Measurements from ENCODE around the gene LRMDA.

Gene LRMDA

DNA sequence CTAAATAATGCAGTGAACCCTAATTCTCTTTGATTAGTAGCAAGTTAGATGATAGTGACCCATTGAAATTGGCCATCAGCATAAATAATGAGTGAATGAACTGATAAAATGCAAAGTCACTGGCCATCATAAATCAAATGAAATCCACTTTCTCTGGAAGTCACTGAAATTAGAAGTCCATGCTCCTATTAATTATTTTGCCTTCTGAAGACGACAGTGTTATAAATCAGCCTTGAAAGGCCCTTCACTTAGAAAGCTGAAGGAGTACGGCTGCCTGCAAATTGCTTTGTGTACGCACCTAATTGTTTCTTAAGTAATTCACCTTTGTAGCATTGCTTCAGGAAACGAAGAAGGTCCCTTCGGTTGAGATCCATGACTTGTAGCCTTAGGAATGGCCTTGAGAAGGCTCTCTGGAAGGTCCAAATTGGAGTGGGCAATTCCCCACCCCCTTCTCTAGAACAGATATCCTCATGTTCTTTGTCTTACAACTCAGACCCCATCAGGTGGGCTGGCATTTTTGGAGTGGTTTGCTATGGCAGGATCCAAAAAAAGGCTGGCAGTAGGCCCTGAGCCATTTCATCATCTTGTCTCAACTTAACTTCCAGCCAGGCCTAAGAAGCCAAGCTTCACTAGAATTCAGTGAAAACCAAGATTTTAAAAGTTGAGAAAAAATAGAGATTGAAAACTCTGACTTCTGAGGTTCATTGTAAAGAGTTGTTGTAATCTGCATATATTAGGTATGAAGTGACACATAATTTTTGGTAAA is 420.3 kb downstream of the LRMDA start:
- TF ChIP-seq, protein P1, sequence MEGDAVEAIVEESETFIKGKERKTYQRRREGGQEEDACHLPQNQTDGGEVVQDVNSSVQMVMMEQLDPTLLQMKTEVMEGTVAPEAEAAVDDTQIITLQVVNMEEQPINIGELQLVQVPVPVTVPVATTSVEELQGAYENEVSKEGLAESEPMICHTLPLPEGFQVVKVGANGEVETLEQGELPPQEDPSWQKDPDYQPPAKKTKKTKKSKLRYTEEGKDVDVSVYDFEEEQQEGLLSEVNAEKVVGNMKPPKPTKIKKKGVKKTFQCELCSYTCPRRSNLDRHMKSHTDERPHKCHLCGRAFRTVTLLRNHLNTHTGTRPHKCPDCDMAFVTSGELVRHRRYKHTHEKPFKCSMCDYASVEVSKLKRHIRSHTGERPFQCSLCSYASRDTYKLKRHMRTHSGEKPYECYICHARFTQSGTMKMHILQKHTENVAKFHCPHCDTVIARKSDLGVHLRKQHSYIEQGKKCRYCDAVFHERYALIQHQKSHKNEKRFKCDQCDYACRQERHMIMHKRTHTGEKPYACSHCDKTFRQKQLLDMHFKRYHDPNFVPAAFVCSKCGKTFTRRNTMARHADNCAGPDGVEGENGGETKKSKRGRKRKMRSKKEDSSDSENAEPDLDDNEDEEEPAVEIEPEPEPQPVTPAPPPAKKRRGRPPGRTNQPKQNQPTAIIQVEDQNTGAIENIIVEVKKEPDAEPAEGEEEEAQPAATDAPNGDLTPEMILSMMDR (IDR thresholded peaks at IDR 0.05; ENCODE audit: control insufficient read depth, extremely low read depth, insufficient read depth) = no peak
- no peak for DNase-seq (ENCODE audit: low read depth)

DNA sequence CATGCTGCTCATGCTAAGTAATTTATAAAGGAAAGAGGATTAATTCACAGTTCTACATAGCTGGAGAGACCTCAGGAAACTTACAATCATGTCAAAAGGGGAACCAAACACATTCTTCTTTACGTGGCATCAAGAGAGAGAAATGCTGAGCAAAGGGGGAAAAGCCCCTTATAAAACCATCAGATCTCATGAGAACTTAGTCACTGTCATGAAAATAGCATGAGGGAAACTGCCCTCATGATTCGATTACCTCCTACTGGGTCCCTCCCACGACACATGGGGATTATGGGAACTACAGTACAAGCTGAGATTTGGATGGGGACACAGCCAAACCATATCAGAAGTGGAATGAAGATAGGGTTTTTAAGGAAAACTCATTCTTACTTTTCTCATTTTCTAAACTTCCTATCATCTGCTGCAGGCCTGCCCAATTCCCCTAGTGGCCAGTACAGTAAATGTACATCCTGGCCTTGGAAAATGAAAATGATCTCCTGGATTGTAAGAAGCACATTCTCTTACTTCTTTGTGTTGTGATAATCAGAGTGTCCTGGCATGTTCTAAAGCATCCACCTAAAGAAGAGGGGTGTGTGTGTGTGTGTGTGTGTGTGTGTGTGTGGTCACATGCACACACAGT is 421.5 kb downstream of the LRMDA start:
- TF ChIP-seq, protein P1 (IDR thresholded peaks at IDR 0.05; ENCODE audit: control insufficient read depth, extremely low read depth, insufficient read depth) = no peak
- no peak for DNase-seq (ENCODE audit: low read depth)
- no peak overlapping the region for H3K4me3 ChIP-seq (ENCODE audit: low read depth, low read length)

More for the DNA sequence above, 420.3 kb downstream of the LRMDA start:
- no peak overlapping the region for H3K4me3 ChIP-seq (ENCODE audit: low read depth, low read length)

DNA sequence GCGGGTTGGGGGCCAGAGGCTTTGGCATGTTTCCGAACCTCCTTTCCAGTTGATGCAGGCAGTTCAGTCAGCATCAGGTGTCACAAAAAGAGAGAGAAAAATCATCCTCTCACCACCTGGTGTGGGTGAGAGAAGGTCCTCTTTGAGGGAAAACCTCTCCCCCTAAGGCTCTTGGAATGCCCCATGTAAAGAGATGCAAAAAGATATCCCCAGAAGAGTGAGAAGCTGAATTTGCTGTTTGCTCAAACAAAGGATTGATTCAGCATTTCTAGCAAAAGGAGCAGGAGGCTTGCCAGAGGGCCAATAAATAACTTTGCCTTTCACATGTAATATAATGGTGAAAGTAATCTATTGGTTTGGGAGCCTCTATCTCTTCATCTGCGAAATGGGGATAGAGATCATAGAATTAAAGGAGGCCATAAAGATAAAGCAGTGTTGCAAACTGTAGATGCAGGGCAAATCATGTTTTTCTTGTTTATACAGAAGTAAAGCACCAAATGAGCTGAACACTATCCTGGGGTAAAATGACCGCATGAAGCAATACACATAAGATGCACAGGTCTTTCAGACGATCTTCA is 425.9 kb downstream of the LRMDA start:
- TF ChIP-seq, protein P1 (IDR thresholded peaks at IDR 0.05; ENCODE audit: control insufficient read depth, extremely low read depth, insufficient read depth) = no peak
- no peak overlapping the region for H3K4me3 ChIP-seq (ENCODE audit: low read depth, low read length)
- no peak for DNase-seq (ENCODE audit: low read depth)

DNA sequence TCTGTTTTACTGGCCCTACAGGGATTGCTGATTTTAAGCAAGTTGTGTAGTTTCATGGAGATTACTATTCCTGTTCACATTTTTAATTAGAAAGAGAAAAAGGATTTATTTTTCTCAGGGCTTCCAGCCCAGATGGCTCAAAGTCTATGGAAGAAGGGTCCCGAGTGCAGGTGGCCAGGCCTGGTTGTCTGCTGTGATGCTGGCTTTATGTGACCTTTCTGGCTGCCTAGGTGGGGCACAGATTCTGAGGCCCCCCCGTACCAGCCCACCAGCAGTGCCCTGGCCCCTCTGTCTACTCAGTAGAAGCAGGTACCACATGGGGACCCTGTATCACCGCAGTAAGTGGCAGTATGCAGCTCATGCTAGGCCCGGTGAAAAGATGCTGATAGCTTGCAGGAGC is 426.5 kb downstream of the LRMDA start:
- no peak for DNase-seq (ENCODE audit: low read depth)
- H3K4me3 ChIP-seq (ENCODE audit: low read depth, low read length) = no peak overlapping the region
- TF ChIP-seq, protein P1 (IDR thresholded peaks at IDR 0.05; ENCODE audit: control insufficient read depth, extremely low read depth, insufficient read depth) = no peak

DNA sequence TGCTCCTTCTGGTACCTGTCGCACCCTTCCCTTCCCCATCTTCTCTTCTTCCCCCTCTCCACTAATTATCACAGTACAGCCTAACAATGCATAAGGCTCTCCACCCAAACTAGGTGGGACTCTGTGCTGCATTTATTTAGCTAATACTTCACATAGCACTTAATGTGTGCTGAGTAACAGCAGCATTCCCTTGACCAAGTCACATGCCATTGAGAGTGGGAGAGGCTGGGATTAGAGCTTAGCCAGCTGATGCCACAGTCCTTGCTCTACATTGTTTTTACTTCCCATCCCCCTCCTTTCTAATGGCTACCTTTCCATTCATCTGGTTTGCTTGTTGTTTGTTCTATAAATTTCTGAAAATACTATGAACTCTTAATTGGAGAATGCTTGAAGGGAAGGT is 426.9 kb downstream of the LRMDA start:
- H3K4me3 ChIP-seq (ENCODE audit: low read depth, low read length) = no peak overlapping the region

DNA sequence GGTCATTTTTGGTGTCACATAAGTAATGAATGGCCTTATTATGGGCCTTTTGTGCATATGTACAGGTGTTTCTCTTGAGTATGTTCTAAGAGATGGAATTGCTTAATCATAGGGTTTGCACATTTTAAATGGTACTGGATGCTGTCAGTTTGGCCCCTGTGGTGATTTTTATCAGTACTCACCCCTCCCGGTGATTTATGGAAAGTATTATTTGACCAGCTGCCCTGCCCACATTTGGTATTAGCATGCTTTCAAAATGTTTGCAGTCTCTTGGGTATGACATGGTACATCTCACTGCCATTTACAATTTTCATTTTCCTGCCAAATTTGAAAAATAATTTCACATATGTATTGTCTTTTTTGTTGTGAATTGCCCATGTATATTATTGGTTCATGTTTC is 427.7 kb downstream of the LRMDA start:
- no peak for DNase-seq (ENCODE audit: low read depth)
- TF ChIP-seq, protein P1 (IDR thresholded peaks at IDR 0.05; ENCODE audit: control insufficient read depth, extremely low read depth, insufficient read depth) = no peak
- no peak overlapping the region for H3K4me3 ChIP-seq (ENCODE audit: low read depth, low read length)

More for the DNA sequence above, 426.9 kb downstream of the LRMDA start:
- DNase-seq (ENCODE audit: low read depth) = no peak
- TF ChIP-seq, protein P1 (IDR thresholded peaks at IDR 0.05; ENCODE audit: control insufficient read depth, extremely low read depth, insufficient read depth) = no peak

Measured in LNCaP clone FGC (cell line).